IPS DF 19.7 (cell line): ENCODE results near the gene DCXR.

Source experiments
- DNase-seq: peaks from one replicate; pipeline ENCODE4 v3.0.0-alpha.2; 2013; ENCODE audit warnings: low read depth, low spot score

Gene DCXR

GRCh38 chr17:82055023-82055964, 17.8 kb upstream of the DCXR start:
- DNase-seq, result no peak

GRCh38 chr17:82054351-82055022, 17.0 kb upstream of the DCXR start:
- DNase-seq, result no peak

GRCh38 chr17:82053556-82054263, 16.2 kb upstream of the DCXR start:
- no peak for DNase-seq

GRCh38 chr17:82053130-82053529, 15.6 kb upstream of the DCXR start:
- DNase-seq, result no peak

- no peak for DNase-seq
Measured at GRCh38 chr17:82052638-82053059, 15.2 kb upstream of the DCXR start.

- no peak for DNase-seq
Measured at GRCh38 chr17:82051776-82052637, 14.5 kb upstream of the DCXR start, which contains the start of the genes GPS1 and RFNG. TSS of gene GPS1 (plus strand) at chr17:82051898. CDS start at chr17:82051932, 34 bp downstream. TSS of gene RFNG (minus strand) at chr17:82051811. CDS start at chr17:82051766, 45 bp downstream.

GRCh38 chr17:82050761-82051641, 13.5 kb upstream of the DCXR start:
- DNase-seq, result no peak

- DNase-seq, result no peak
Measured at GRCh38 chr17:82050152-82050760, 12.8 kb upstream of the DCXR start.

GRCh38 chr17:82049521-82049971, 12.0 kb upstream of the DCXR start:
- no peak for DNase-seq

- DNase-seq, result no peak
Measured at GRCh38 chr17:82049106-82049505, 11.6 kb upstream of the DCXR start.

- DNase-seq, result no peak
Measured at GRCh38 chr17:82048571-82048971, 11.1 kb upstream of the DCXR start.

GRCh38 chr17:82047914-82048570, 10.5 kb upstream of the DCXR start:
- DNase-seq, result no peak

GRCh38 chr17:82047379-82047778, 9.9 kb upstream of the DCXR start:
- DNase-seq, result no peak

GRCh38 chr17:82046903-82047302, 9.4 kb upstream of the DCXR start:
- no peak for DNase-seq

- DNase-seq, result no peak
Measured at GRCh38 chr17:82045936-82046484, 8.5 kb upstream of the DCXR start.

- no peak for DNase-seq
Measured at GRCh38 chr17:82043507-82043906, 6.0 kb upstream of the DCXR start.

GRCh38 chr17:82042649-82043048, 5.2 kb upstream of the DCXR start:
- DNase-seq, result no peak

GRCh38 chr17:82041144-82041814, 3.8 kb upstream of the DCXR start:
- no peak for DNase-seq
